OCI-LY7 (cell line): ENCODE results near the gene DMKN. TPM values are rescaled to one million over a fixed set of nuclear protein-coding genes. Genes with fewer than 3 reads are reported as not detected.

ENCODE experiments used
- BruUV-seq: library from RNA; stranded (reverse); fragments of 400-500 nt; replicated peaks from 2 replicates; lab custom pipeline; 2021; lab: Mats Ljungman, UMichigan
- CTCF ChIA-PET: fragments of 300-600 bp; sonication (Branson Sonifier 250); formaldehyde crosslinking; loops from one replicate; lab custom pipeline; 2022; ENCODE audit warnings: antibody characterized with exemption; ENCODE audit not compliant: unreplicated experiment; lab: Charles Lee
- POLR2A ChIA-PET: fragments of 300-600 bp; sonication (Branson Sonifier 250); formaldehyde crosslinking; loops from one replicate; lab custom pipeline; 2022; ENCODE audit warnings: antibody characterized with exemption; lab: Charles Lee
- DNase-seq: peaks from one replicate; pipeline ENCODE4 v3.0.0-alpha.2; 2015; ENCODE audit warnings: low spot score
- H2AFZ ChIP-seq: fragments of 200-600 bp; sonication (generic), shearing (Covaris generic); 2 replicates; pipeline ENCODE4 v1.6.1; 2014; ENCODE audit warnings: mild to moderate bottlenecking, antibody characterized with exemption, low read length, moderate library complexity
- H3K27ac ChIP-seq: fragments of 200-600 bp; sonication (generic); 2 replicates; pipeline ENCODE4 v1.5.1; 2014; ENCODE audit warnings: mixed run types, low read depth, mild to moderate bottlenecking, moderate library complexity, low read length, inconsistent platforms; ENCODE audit not compliant: poor library complexity, severe bottlenecking
- H3K36me3 ChIP-seq: fragments of 200-600 bp; sonication (generic); 2 replicates; pipeline ENCODE4 v1.6.1; 2014; ENCODE audit warnings: mild to moderate bottlenecking, antibody characterized with exemption, low read length, moderate library complexity, mixed read lengths; ENCODE audit not compliant: insufficient read depth
- H3K4me1 ChIP-seq: fragments of 200-600 bp; sonication (generic); 2 replicates; pipeline ENCODE4 v1.5.1; 2014; ENCODE audit warnings: mild to moderate bottlenecking, low read length; ENCODE audit not compliant: insufficient read depth, poor library complexity, severe bottlenecking
- H3K4me2 ChIP-seq: fragments of 200-600 bp; sonication (generic); 2 replicates; pipeline ENCODE4 v1.6.1; 2014; ENCODE audit warnings: mild to moderate bottlenecking, low read length
- H3K4me3 ChIP-seq: fragments of 200-600 bp; sonication (generic); 2 replicates; pipeline ENCODE4 v1.5.1; 2014; ENCODE audit warnings: mild to moderate bottlenecking, low read depth, low read length; ENCODE audit not compliant: poor library complexity, severe bottlenecking
- H3K79me2 ChIP-seq: fragments of 200-600 bp; sonication (generic); 2 replicates; pipeline ENCODE4 v1.6.1; 2016; ENCODE audit warnings: low read depth, mild to moderate bottlenecking, low read length, moderate library complexity, mixed read lengths; ENCODE audit not compliant: insufficient read depth
- H3K9me2 ChIP-seq: fragments of 200-600 bp; sonication (generic); 2 replicates; pipeline ENCODE4 v1.6.1; 2016; ENCODE audit warnings: mild to moderate bottlenecking, low read length, mixed read lengths; ENCODE audit not compliant: insufficient read depth
- H3K9me3 ChIP-seq: fragments of 200-600 bp; sonication (generic); 2 replicates; pipeline ENCODE4 v1.6.1; 2014; ENCODE audit warnings: mild to moderate bottlenecking, mixed run types, low read length, mixed read lengths
- H4K20me1 ChIP-seq: fragments of 200-600 bp; sonication (generic); 2 replicates; pipeline ENCODE4 v1.6.1; 2014; ENCODE audit warnings: mild to moderate bottlenecking, antibody characterized with exemption, low read length, moderate library complexity, mixed read lengths; ENCODE audit not compliant: insufficient read depth
- CTCF ChIP-seq: fragments of 200-600 bp; sonication (generic); conservative IDR thresholded peaks from 2 replicates; pipeline ENCODE4 v1.5.1; 2014; ENCODE audit warnings: mild to moderate bottlenecking, antibody characterized with exemption, low read length, moderate library complexity, mixed read lengths
- EZH2phosphoT487 ChIP-seq: fragments of 200-600 bp; sonication (generic); IDR thresholded peaks from 2 replicates; pipeline ENCODE4 v1.6.1; 2018; ENCODE audit warnings: low read depth, borderline replicate concordance, mild to moderate bottlenecking, mixed run types, antibody characterized with exemption, low read length, moderate library complexity, mixed read lengths
- intact Hi-C: fragments of 100-400 bp; cut with micrococcal nuclease; formaldehyde crosslinking; loops from one replicate; pipeline ENCODE4 v1.10.0; 2022; ENCODE audit not compliant: unreplicated experiment
- total RNA-seq, 2 experiments: library from RNA; depleted of rRNA in 1 of 2; stranded (reverse); fragments of >200 nt in 1 of 2; shearing (Covaris generic) in 1 of 2; gene quantifications; 2 replicates each; pipeline ENCODE4 v1.2.3, GENCODE V29; 2014 to 2022

The DMKN gene
- total RNA-seq, 2 experiments from 2014 or later = not detected

DNA sequence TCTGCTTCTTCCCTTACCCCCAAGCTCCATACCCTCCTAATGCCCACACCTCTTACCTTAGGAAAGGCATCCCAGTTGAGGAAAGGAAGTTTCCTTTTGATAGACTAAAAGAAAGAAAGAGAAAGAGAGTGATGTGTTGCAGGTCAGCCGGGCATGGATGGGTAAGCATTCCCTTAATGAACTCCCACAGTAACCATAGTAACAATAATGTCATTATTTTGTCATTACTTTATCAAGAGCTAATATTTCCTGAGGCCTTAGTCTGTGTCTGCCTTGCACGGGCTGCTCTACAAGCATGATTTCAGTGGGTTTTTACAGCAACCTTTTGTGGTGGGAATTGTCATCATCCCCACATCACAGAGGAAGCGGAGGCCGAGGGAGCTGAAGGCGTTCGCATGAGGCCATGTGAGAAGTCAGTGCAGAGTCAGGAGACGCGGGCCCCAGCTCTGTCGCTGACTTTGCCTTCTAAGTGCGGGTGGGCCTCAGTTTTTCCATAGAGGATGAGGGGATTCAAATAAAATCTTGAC, 25.7 kb downstream of the DMKN start:
- Histone ChIP-seq H4K20me1 (no peaks in the 10 kb centered on the region), H3K9me2 (no peaks in the 10 kb centered on the region), H3K27ac (no peak overlapping the region), H3K36me3 (no peaks in the 10 kb centered on the region), H2AFZ (no peak overlapping the region), H3K9me3 (no peaks in the 10 kb centered on the region), H3K79me2 (no peaks in the 10 kb centered on the region), H3K4me1 (peaks cover 11% of the 10 kb centered on the region), H3K4me2 (no peak overlapping the region), H3K4me3 (no peak overlapping the region)
- no TSS peak for BruUV-seq
- intact Hi-C loops = no loop called here
- CTCF ChIA-PET = no interaction called here
- TF ChIP-seq EZH2phosphoT487 (no peak), CTCF (no peak)
- POLR2A ChIA-PET = no interaction called here
- DNase-seq = no peak

DNA sequence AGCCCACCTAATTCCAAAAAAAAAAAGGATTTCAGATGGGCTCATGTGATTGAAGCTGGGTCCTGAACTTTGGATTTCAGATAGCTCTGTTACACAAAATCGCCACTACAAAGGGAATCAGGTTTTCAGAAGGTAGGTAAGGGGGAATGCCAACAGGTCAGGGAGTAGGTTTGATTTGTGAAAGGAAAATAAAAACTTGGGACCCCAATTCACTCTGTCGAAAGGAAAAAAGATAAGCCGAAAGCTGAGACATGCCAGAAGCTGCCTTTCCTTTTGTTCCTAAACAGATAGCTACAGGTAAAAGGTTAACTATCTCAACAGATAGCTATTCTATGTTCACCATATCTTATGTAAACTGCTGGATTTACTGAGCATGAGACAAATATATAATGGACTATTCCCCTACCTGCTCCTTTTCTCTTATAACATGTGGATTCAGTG, 27.2 kb downstream of the DMKN start:
- H3K36me3 ChIP-seq = no peaks in the 10 kb centered on the region
- ChIA-PET CTCF (interaction anchor here (0.6 to 1.2 kb wide), 2 partner anchors 9 to 210 kb away, joined by 3 to 4 read pairs; no protein-coding TSS in a partner anchor), POLR2A (interaction anchor here (0.6 kb wide), 1 partner anchor 127 kb away, joined by 4 read pairs; no protein-coding TSS in a partner anchor)
- H3K9me3 ChIP-seq = no peaks in the 10 kb centered on the region
- peaks cover 11% of the 10 kb centered on the region for H3K4me1 ChIP-seq
- BruUV-seq = no TSS peak
- no peaks in the 10 kb centered on the region for H3K9me2 ChIP-seq
- no peaks in the 10 kb centered on the region for H4K20me1 ChIP-seq
- TF ChIP-seq CTCF = no peak
- TF ChIP-seq EZH2phosphoT487 = no peak
- H3K4me2 ChIP-seq = no peak overlapping the region
- DNase-seq = no peak
- no peak overlapping the region for H3K27ac ChIP-seq
- H2AFZ ChIP-seq = no peak overlapping the region
- H3K79me2 ChIP-seq = no peaks in the 10 kb centered on the region
- no peak overlapping the region for H3K4me3 ChIP-seq
- intact Hi-C loops = no loop called here

- TF ChIP-seq EZH2phosphoT487 (no peak), CTCF (no peak)
- no TSS peak for BruUV-seq
- H3K79me2 ChIP-seq = no peaks in the 10 kb centered on the region
- POLR2A ChIA-PET = no interaction called here
- no peaks in the 10 kb centered on the region for H3K36me3 ChIP-seq
- intact Hi-C loops = no loop called here
- peak; percentile 56 for DNase-seq
- no peaks in the 10 kb centered on the region for H4K20me1 ChIP-seq
- no peaks in the 10 kb centered on the region for H3K9me2 ChIP-seq
- no peak overlapping the region for H3K27ac ChIP-seq
- peak overlapping the region; percentile 5; the same call in 1 of the 2 replicates for H2AFZ ChIP-seq
- CTCF ChIA-PET = no interaction called here
- no peaks in the 10 kb centered on the region for H3K9me3 ChIP-seq
- H3K4me3 ChIP-seq = no peak overlapping the region
- H3K4me1 ChIP-seq = peaks cover 11% of the 10 kb centered on the region
- peak overlapping the region; percentile 32 for H3K4me2 ChIP-seq
These were observed 29.0 kb downstream of the DMKN start for GRCh38 chr19:35484252-35485036.
